Brain microvascular endothelial cell (primary cell): ENCODE measurements around the gene TTC9C.

Source experiments
- DNase-seq: peaks from one replicate; pipeline ENCODE4 v3.0.0-alpha.2; 2020
- H3K27ac ChIP-seq: fragments of 250-450 bp; sonication (Bioruptor Pico); 2 replicates; pipeline ENCODE4 v1.5.1; 2020; ENCODE audit warnings: mild to moderate bottlenecking, moderate library complexity
- H3K27me3 ChIP-seq: fragments of 250-450 bp; sonication (Bioruptor Pico); replicated peaks from 2 replicates; pipeline ENCODE4 v1.5.1; 2020; ENCODE audit warnings: mild to moderate bottlenecking
- H3K36me3 ChIP-seq: fragments of 250-450 bp; sonication (Bioruptor Pico); replicated peaks from 2 replicates; pipeline ENCODE4 v1.5.1; 2020; ENCODE audit warnings: mild to moderate bottlenecking
- H3K4me3 ChIP-seq: 2 replicates; pipeline ENCODE4 v1.5.1; 2011; ENCODE audit warnings: low read depth, mild to moderate bottlenecking, control low read depth, low read length, moderate library complexity
- in situ Hi-C: cut with HindIII; loops from 2 replicates; pipeline ENCODE4 v1.10.0; 2017; ENCODE audit warnings: low sequenced_read_pairs, low pct_ligation_motif_present
- TF ChIP-seq, protein P1 (sequence below): IDR thresholded peaks from 2 replicates; pipeline ENCODE4 v1.5.1; 2011; ENCODE audit warnings: low read depth, mild to moderate bottlenecking, moderate library complexity, low read length, control low read depth, inconsistent platforms; ENCODE audit errors: missing control alignments

TTC9C gene

DNA sequence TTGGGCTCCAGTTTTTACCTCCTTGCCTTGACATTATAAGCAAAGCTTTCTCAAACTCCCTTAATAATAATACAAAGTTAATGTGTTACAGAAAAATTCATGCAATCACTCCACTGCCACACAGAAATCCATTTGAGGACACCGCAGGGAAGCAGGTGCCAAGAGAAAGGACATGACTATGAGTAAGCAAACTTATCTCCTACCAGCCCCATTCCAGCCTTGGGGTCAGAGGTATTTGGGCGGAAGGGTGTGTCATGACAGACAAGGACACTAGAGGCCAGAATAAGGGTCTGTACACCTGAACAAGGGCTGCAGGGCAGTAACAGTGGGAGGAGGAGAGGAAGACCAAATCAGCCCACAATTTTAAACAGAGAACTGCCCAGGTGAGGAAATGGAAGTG lies 14.9 kb upstream of the TTC9C start:
- in situ Hi-C loops = no loop called here
- no peak for DNase-seq
- TF ChIP-seq, protein P1, sequence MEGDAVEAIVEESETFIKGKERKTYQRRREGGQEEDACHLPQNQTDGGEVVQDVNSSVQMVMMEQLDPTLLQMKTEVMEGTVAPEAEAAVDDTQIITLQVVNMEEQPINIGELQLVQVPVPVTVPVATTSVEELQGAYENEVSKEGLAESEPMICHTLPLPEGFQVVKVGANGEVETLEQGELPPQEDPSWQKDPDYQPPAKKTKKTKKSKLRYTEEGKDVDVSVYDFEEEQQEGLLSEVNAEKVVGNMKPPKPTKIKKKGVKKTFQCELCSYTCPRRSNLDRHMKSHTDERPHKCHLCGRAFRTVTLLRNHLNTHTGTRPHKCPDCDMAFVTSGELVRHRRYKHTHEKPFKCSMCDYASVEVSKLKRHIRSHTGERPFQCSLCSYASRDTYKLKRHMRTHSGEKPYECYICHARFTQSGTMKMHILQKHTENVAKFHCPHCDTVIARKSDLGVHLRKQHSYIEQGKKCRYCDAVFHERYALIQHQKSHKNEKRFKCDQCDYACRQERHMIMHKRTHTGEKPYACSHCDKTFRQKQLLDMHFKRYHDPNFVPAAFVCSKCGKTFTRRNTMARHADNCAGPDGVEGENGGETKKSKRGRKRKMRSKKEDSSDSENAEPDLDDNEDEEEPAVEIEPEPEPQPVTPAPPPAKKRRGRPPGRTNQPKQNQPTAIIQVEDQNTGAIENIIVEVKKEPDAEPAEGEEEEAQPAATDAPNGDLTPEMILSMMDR = no peak
- Histone ChIP-seq H3K36me3 (peaks cover 66% of the 10 kb centered on the region), H3K27me3 (no peaks in the 10 kb centered on the region), H3K27ac (no peak overlapping the region), H3K4me3 (no peak overlapping the region)

DNA sequence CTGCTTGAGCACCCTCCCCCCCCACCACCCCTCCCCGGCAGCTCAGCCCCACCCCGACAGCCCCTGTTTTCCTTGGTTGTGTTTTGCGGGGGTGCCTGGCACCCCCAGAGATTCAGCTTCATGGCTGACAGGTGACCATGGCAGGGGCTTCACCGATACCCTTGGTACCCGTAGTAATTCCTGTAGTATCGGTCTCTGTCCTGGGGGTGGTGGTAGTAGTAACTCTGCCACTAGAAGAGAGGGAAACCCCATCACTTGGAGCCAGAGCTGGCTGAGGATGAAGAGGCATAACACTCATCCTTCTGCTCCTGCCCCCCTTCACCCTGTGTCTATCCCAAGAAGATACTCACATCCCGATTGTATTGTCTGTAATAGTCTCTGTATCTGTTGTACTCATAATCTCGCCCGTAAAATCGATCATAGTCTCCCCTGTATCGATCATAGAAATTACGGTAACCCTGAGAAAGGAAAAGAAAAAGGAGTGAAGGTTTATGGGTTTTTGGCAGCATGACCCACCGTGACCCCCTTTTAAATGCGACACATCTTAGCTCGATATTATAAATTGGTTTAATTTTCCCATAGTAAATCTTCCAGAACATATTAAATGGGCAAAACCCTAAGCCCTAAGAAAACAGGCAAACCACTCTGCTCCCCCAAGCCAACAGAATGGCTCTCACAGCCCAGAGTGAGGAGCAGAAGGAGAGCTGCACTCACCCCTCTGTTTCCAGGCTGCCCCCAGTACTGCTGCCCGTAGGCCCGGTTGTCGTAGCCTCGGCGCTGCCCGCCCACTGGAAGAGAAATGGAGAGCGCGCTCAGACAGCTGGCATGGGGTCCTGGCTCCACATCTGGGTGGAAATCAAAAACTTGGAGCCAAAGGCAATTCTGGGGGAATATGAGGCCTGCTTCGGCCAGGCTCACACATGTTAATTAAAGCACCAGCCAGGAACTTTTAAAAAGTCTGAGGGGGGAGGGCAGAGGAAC lies 12.8 kb upstream of the TTC9C start:
- peaks cover 79% of the 10 kb centered on the region for H3K36me3 ChIP-seq
- TF ChIP-seq, protein P1 = no peak
- in situ Hi-C loops = no loop called here
- no peak overlapping the region for H3K27ac ChIP-seq
- H3K27me3 ChIP-seq = no peaks in the 10 kb centered on the region
- H3K4me3 ChIP-seq = no peak overlapping the region
- no peak for DNase-seq

DNA sequence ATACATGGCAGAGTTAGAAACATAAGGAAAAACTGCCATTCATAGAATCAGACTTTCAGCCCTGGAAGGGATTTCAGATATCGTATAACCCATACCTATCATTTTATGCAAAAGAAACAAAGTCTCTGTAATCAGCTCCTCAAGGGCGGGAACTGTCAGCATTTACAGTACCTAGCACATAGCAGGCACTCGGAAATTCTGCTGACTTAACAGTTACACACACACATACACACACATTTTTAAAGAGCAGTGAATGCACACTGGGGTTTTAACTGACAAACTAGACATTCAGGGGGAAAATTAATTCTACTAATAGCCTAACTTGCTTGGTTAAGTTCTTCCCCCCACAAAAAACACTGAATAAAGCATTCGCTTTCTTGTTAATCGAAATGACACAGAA lies 12.1 kb upstream of the TTC9C start:
- no peaks in the 10 kb centered on the region for H3K27me3 ChIP-seq
- no peak overlapping the region for H3K27ac ChIP-seq
- DNase-seq = no peak
- H3K36me3 ChIP-seq = peaks cover 76% of the 10 kb centered on the region
- TF ChIP-seq, protein P1 = no peak
- in situ Hi-C loops = no loop called here
- no peak overlapping the region for H3K4me3 ChIP-seq

DNA sequence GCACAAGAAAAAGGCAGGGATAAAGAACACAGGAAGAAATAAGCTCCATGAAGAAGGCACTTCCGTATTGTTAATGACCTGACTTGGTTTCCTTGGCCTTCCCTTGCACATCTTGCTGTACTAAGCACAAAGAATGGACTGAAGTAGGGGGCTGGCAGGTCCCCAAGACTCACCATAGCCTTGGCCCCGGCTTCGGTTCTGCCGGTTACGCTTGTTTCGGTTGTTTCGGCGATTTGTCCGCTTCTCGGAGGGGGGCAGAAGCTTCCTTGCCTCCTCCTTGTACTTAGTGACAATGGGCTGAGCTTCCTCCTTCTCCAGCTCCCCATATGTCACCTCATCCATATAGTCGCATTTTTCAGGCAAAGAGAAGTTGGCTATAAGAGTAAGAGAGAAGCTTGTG lies 11.5 kb upstream of the TTC9C start:
- in situ Hi-C loops = no loop called here
- Histone ChIP-seq H3K4me3 (no peak overlapping the region), H3K27ac (no peak overlapping the region), H3K27me3 (no peaks in the 10 kb centered on the region), H3K36me3 (peaks cover 77% of the 10 kb centered on the region)
- TF ChIP-seq, protein P1 = no peak
- no peak for DNase-seq

DNA sequence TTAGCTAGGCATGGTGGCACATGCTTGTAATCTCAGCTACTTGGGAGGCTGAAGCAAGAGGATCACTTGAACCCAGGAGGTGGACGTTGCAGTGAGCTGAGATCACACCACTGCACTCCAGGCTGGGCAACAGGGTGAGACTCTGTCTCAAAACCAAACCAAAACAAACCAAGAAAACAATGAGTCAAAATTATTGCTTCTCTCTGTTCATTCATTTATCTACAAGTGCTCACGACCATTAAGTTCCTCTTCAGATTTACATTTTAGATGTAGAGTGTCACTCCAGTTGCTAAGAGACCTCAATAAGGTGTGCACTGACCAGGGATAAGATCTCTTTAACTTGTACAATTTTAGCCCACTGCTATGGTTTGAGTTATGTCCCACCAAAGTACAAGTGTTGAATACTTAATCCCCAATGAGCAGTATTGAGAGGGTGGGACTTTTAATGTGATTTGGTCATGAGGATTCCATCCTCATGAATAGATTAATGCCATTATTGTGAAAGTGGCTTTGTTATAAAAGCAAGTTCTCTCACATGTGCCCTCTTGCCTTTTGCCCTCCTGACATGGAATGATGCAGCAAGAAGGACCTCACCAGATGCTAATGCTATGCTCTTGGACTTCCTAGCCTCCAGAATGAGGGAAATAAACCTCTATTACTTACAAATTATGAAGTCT lies 8.8 kb upstream of the TTC9C start:
- in situ Hi-C loops = no loop called here
- H3K36me3 ChIP-seq = peaks cover 86% of the 10 kb centered on the region

More for the DNA sequence above, 8.8 kb upstream of the TTC9C start:
- no peak overlapping the region for H3K4me3 ChIP-seq
- H3K27ac ChIP-seq = no peak overlapping the region
- no peak for DNase-seq
- no peaks in the 10 kb centered on the region for H3K27me3 ChIP-seq
- TF ChIP-seq, protein P1 = no peak
